Testis (tissue), 3 donors: ENCODE results near the gene MPRIP. TPM values are rescaled to one million over a fixed set of nuclear protein-coding genes. Genes with fewer than 3 reads are reported as not detected.

Experiments used
- DNase-seq: peaks from one replicate; pipeline ENCODE4 v3.0.0-alpha.2; 2019
- H3K27ac ChIP-seq, 2 donors: fragments of 200-600 bp; sonication (generic); one replicate each; pipeline ENCODE4 v1.5.1; 2019
- H3K27me3 ChIP-seq: fragments of 200-600 bp; sonication (generic); one replicate; pipeline ENCODE4 v1.5.1; 2019
- H3K36me3 ChIP-seq: fragments of 200-600 bp; sonication (generic); one replicate; pipeline ENCODE4 v1.5.1; 2017; ENCODE audit warnings: low read depth; ENCODE audit errors: missing control alignments
- H3K4me1 ChIP-seq: fragments of 200-600 bp; sonication (generic); one replicate; pipeline ENCODE4 v1.5.1; 2019
- H3K4me3 ChIP-seq, 2 donors: fragments of 200-600 bp; sonication (generic); one replicate each; pipeline ENCODE4 v1.5.1; 2017 to 2019
- H3K9me3 ChIP-seq: fragments of 200-600 bp; sonication (generic); one replicate; pipeline ENCODE4 v1.5.1; 2017
- POLR2A ChIP-seq: fragments of 450-650 bp; IDR thresholded peaks from one replicate; pipeline ENCODE4 v1.6.1; 2017; ENCODE audit warnings: antibody characterized with exemption, mild to moderate bottlenecking, moderate library complexity
- WGBS, 2 donors: methylation state at CpG; one replicate each; pipeline ENCODE4 v1.1.5; 2018; 5-methylcytosine and 5-hydroxymethylcytosine counted together
- intact Hi-C: fragments of 100-400 bp; cut with DNase I; formaldehyde crosslinking; loops from one replicate; pipeline ENCODE4 v1.15.1; 2023; ENCODE audit warnings: low total_unique reads
- polyA plus RNA-seq: library from polyadenylated mRNA; stranded (reverse); fragments of 350-450 nt; fragmentation: Illumina TruSeq; extraction: RNeasy Lipid Tissue Mini Kit (QIAGEN cat#74804); gene quantifications from one replicate; pipeline ENCODE4 v1.2.3, GENCODE V29; 2014; ENCODE audit warnings: low read depth, low replicate concordance; ENCODE audit not compliant: insufficient read depth
- total RNA-seq, 2 donors: library from RNA; depleted of rRNA; stranded (reverse); fragments of >200 nt; gene quantifications; one replicate each; pipeline ENCODE4 v1.2.3, GENCODE V29; 2016
- TF ChIP-seq, protein P1 (sequence below), 3 experiments: fragments of 450-650 bp in 2 of 3; fragments of 200-600 bp in 1 of 3; sonication (generic) in 1 of 3; IDR thresholded peaks; one replicate each; pipeline ENCODE4 v1.5.1; 2016 to 2019; ENCODE audit warnings: antibody characterized with exemption in 3 of 3, mild to moderate bottlenecking in 2 of 3, moderate library complexity in 1 of 3

The MPRIP gene
- total and polyA plus RNA-seq, 3 donors from 2014 or later, result 191 to 337 (median 304) TPM

- Histone ChIP-seq H3K4me3 (no peak overlapping the region), H3K27me3 (no peaks in the 10 kb centered on the region), H3K4me1 (peaks cover 50% of the 10 kb centered on the region), H3K9me3 (no peaks in the 10 kb centered on the region), H3K27ac (peak overlapping the region; percentile 58 to 63), H3K36me3 (no peaks in the 10 kb centered on the region)
- intact Hi-C loops, result no loop called here
- 73 to 83% methylated on average over 7 of the region's 7 CpGs for WGBS, 2 donors
- TF ChIP-seq, protein P1, sequence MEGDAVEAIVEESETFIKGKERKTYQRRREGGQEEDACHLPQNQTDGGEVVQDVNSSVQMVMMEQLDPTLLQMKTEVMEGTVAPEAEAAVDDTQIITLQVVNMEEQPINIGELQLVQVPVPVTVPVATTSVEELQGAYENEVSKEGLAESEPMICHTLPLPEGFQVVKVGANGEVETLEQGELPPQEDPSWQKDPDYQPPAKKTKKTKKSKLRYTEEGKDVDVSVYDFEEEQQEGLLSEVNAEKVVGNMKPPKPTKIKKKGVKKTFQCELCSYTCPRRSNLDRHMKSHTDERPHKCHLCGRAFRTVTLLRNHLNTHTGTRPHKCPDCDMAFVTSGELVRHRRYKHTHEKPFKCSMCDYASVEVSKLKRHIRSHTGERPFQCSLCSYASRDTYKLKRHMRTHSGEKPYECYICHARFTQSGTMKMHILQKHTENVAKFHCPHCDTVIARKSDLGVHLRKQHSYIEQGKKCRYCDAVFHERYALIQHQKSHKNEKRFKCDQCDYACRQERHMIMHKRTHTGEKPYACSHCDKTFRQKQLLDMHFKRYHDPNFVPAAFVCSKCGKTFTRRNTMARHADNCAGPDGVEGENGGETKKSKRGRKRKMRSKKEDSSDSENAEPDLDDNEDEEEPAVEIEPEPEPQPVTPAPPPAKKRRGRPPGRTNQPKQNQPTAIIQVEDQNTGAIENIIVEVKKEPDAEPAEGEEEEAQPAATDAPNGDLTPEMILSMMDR (IDR thresholded peaks at IDR 0.05), result no peak
- TF ChIP-seq POLR2A, result no peak
- DNase-seq, result no peak
Measured at GRCh38 chr17:17097763-17098345, 55.6 kb downstream of the MPRIP start.

GRCh38 chr17:17098551-17099179, 56.4 kb downstream of the MPRIP start:
- no peak for TF ChIP-seq POLR2A
- TF ChIP-seq, protein P1 (IDR thresholded peaks at IDR 0.05), result no peak
- intact Hi-C loops, result no loop called here
- Histone ChIP-seq H3K36me3 (no peaks in the 10 kb centered on the region), H3K27me3 (no peaks in the 10 kb centered on the region), H3K4me1 (peaks cover 53% of the 10 kb centered on the region), H3K9me3 (no peaks in the 10 kb centered on the region), H3K4me3 (no peak overlapping the region), H3K27ac (peak overlapping the region; percentile 58 to 63)
- DNase-seq, result peak; percentile 67
- WGBS, 2 donors, result 56 to 66% methylated on average over 9 of the region's 9 CpGs

- H3K36me3 ChIP-seq, result no peaks in the 10 kb centered on the region
- no peaks in the 10 kb centered on the region for H3K27me3 ChIP-seq
- TF ChIP-seq, protein P1 (IDR thresholded peaks at IDR 0.05), result no peak
- no peak for TF ChIP-seq POLR2A
- H3K27ac ChIP-seq, result no peak overlapping the region
- H3K4me3 ChIP-seq, result no peak overlapping the region
- H3K9me3 ChIP-seq, result no peaks in the 10 kb centered on the region
- DNase-seq, result no peak
- WGBS, 2 donors, result 94 to 96% methylated on average over 2 to 6 of the region's 6 CpGs
- intact Hi-C loops, result no loop called here
- H3K4me1 ChIP-seq, result peaks cover 51% of the 10 kb centered on the region
Measured at GRCh38 chr17:17102176-17102575, 59.9 kb downstream of the MPRIP start.

DNA sequence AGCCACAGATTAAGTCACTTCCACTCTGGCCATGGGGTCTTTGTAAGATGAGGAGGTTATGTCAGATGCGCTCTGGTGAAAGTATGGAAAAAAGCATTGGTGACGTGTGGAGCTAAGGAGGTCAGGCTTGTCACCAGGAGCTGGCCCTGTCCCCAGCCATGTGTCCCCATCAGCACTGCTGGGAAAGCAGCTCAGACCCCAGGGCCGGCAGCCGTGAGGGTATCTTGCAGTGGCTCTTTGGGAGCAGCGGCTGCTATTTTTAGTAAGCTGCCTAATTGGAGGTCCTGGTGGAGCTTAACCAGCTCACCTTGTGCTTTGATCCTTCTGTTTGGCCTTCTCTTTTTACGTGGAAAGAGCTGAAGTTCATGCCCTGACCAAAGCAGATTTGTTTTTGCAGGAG, 60.9 kb downstream of the MPRIP start:
- Histone ChIP-seq H3K4me1 (peaks cover 51% of the 10 kb centered on the region), H3K4me3 (no peak overlapping the region), H3K27ac (peak overlapping the region in 1 of 2 donors; percentile 8), H3K36me3 (no peaks in the 10 kb centered on the region), H3K27me3 (no peaks in the 10 kb centered on the region), H3K9me3 (no peaks in the 10 kb centered on the region)
- DNase-seq, result no peak
- 64 to 78% methylated on average over 6 of the region's 6 CpGs for WGBS, 2 donors
- intact Hi-C loops, result no loop called here
- TF ChIP-seq POLR2A, result no peak
- TF ChIP-seq, protein P1 (IDR thresholded peaks at IDR 0.05), result no peak

- DNase-seq, result no peak
- no peak overlapping the region for H3K4me3 ChIP-seq
- H3K27ac ChIP-seq, result peak overlapping the region; percentile 8 to 52
- 75 to 100% methylated on average over 6 of the region's 6 CpGs for WGBS, 2 donors
- no peaks in the 10 kb centered on the region for H3K27me3 ChIP-seq
- H3K9me3 ChIP-seq, result no peaks in the 10 kb centered on the region
- H3K4me1 ChIP-seq, result peaks cover 51% of the 10 kb centered on the region
- intact Hi-C loops, result no loop called here
- TF ChIP-seq, protein P1 (IDR thresholded peaks at IDR 0.05), result no peak
- TF ChIP-seq POLR2A, result no peak
- no peaks in the 10 kb centered on the region for H3K36me3 ChIP-seq
Measured at GRCh38 chr17:17104036-17104435, 61.8 kb downstream of the MPRIP start.
